PC-9 (cell line): ENCODE data around the gene CFAP74.

Source experiments
- CTCF ChIP-seq: fragments of 200-600 bp; sonication (generic); conservative IDR thresholded peaks from 2 replicates; pipeline ENCODE4 v1.6.1; 2017; ENCODE audit warnings: mixed run types, antibody characterized with exemption, mild to moderate bottlenecking, moderate library complexity
- EZH2 ChIP-seq: fragments of 200-600 bp; sonication (generic); IDR thresholded peaks from 2 replicates; pipeline ENCODE4 v1.8.0; 2017; ENCODE audit warnings: antibody characterized with exemption, low read depth

DNA sequence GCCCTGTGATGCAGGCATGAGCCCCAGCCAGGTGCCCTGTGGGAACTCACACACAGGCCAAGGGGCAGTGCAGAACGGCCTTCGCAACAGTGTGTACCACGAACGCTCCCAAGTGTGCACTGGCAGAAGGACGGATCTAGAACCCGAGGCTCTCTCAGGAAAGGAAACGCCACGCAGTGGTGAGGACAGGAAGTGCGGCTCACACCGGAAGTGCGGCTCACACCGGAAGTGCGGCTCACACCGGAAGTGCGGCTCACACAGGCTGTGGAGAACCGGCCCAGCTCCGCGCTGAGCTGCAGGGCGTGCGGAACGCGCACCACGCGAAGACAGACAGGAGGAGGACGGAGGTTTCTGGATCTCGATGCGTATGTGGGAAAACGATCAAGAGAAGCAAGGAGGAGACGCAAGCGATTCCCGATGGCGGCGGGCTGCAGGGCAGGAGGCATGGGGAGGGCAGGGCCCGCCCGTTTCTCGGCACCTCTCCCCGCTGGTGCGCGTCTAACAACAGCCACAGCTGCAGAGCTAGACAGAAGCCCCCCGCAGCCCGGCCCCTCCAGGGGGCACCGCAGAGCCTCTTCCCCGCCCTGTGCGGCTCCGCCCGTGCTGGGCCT is 48.6 kb downstream of the CFAP74 start:
- no peak; the same call in 1 of the 2 replicates for TF ChIP-seq CTCF
- no peak for TF ChIP-seq EZH2
